ENCODE measurements around the gene VCL. TPM values are rescaled to one million over a fixed set of nuclear protein-coding genes. Genes with fewer than 3 reads are reported as not detected.

Gene VCL
- total RNA-seq, 1 donor from 2014 or later: 74.6 TPM

GRCh38 chr10:74072503-74072902 lies 74.6 kb downstream of the VCL start:
- H3K36me3 ChIP-seq: peaks cover 0 to 32% of the 10 kb centered on the region in 2 donors
- no peak for DNase-seq (ENCODE audit: extremely low spot score in 2 of 2)
- H3K27ac ChIP-seq: no peak overlapping the region
- H3K4me3 ChIP-seq: no peak overlapping the region
- H3K27me3 ChIP-seq: no peaks in the 10 kb centered on the region
- H3K4me1 ChIP-seq: peaks cover 19% of the 10 kb centered on the region
- no peaks in the 10 kb centered on the region for H3K9me3 ChIP-seq
- intact Hi-C loops (cut with DNase I): no loop called here
- no peak for TF ChIP-seq CTCF (IDR thresholded peaks at IDR 0.05)
- no peak for TF ChIP-seq POLR2AphosphoS5 (IDR thresholded peaks at IDR 0.05; ENCODE audit: insufficient read depth in 1 of 2, low read depth in 1 of 2)
- no peak for TF ChIP-seq POLR2A (IDR thresholded peaks at IDR 0.05)

- Histone ChIP-seq H3K27me3 (no peaks in the 10 kb centered on the region), H3K36me3 (peaks cover 0 to 32% of the 10 kb centered on the region in 2 donors), H3K4me3 (no peak overlapping the region), H3K9me3 (no peaks in the 10 kb centered on the region), H3K4me1 (peaks cover 17% of the 10 kb centered on the region), H3K27ac (no peak overlapping the region)
- no peak for DNase-seq (ENCODE audit: extremely low spot score in 2 of 2)
- TF ChIP-seq CTCF (IDR thresholded peaks at IDR 0.05) (no peak), POLR2A (IDR thresholded peaks at IDR 0.05) (no peak)
- intact Hi-C loops (cut with DNase I): no loop called here
These were observed 78.0 kb downstream of the VCL start for GRCh38 chr10:74075906-74076305.

- intact Hi-C loops (cut with DNase I): no loop called here
- Histone ChIP-seq H3K27ac (no peak overlapping the region), H3K4me1 (peaks cover 23% of the 10 kb centered on the region)
These were observed 79.0 kb downstream of the VCL start for GRCh38 chr10:74076961-74077360.

GRCh38 chr10:74077416-74077815 lies 79.5 kb downstream of the VCL start:
- Histone ChIP-seq H3K9me3 (no peaks in the 10 kb centered on the region), H3K27ac (no peak overlapping the region), H3K27me3 (no peaks in the 10 kb centered on the region), H3K4me1 (peaks cover 28% of the 10 kb centered on the region), H3K4me3 (no peak overlapping the region), H3K36me3 (peaks cover 0 to 36% of the 10 kb centered on the region in 2 donors)
- intact Hi-C loops (cut with DNase I): no loop called here
- no peak for DNase-seq (ENCODE audit: extremely low spot score in 2 of 2)
- TF ChIP-seq POLR2A (IDR thresholded peaks at IDR 0.05) (no peak), POLR2AphosphoS5 (IDR thresholded peaks at IDR 0.05; ENCODE audit: insufficient read depth in 1 of 2, low read depth in 1 of 2) (no peak), CTCF (IDR thresholded peaks at IDR 0.05) (no peak)

More at GRCh38 chr10:74076961-74077360, 79.0 kb downstream of the VCL start:
- Histone ChIP-seq H3K4me3 (no peak overlapping the region), H3K27me3 (no peaks in the 10 kb centered on the region), H3K9me3 (no peaks in the 10 kb centered on the region), H3K36me3 (peaks cover 0 to 32% of the 10 kb centered on the region in 2 donors)
- no peak for DNase-seq (ENCODE audit: extremely low spot score in 2 of 2)
- TF ChIP-seq POLR2AphosphoS5 (IDR thresholded peaks at IDR 0.05; ENCODE audit: insufficient read depth in 1 of 2, low read depth in 1 of 2) (no peak), POLR2A (IDR thresholded peaks at IDR 0.05) (no peak), CTCF (IDR thresholded peaks at IDR 0.05) (no peak)

- Histone ChIP-seq H3K36me3 (peaks cover 0 to 34% of the 10 kb centered on the region in 2 donors), H3K4me1 (peaks cover 28% of the 10 kb centered on the region), H3K27me3 (no peaks in the 10 kb centered on the region), H3K4me3 (no peak overlapping the region), H3K27ac (no peak overlapping the region), H3K9me3 (no peaks in the 10 kb centered on the region)
- DNase-seq (ENCODE audit: extremely low spot score in 2 of 2): no peak
- TF ChIP-seq POLR2A (IDR thresholded peaks at IDR 0.05): no peak
- TF ChIP-seq POLR2AphosphoS5 (IDR thresholded peaks at IDR 0.05; ENCODE audit: insufficient read depth in 1 of 2, low read depth in 1 of 2): no peak
- TF ChIP-seq CTCF (IDR thresholded peaks at IDR 0.05): no peak
- intact Hi-C loops (cut with DNase I): no loop called here
These were observed 80.1 kb downstream of the VCL start for GRCh38 chr10:74078037-74078436.

Measured in vagina (tissue), 2 donors.